ENCODE results near the gene RPL39. TPM values are rescaled to one million over a fixed set of nuclear protein-coding genes. Genes with fewer than 3 reads are reported as not detected.
"Not testable (repeated sequence)": the region's sequence is repeated elsewhere in the genome, so short reads cannot be mapped to it uniquely, and the experiment has no call there.

RPL39 gene
- total RNA-seq, 4 donors from 2014 or later = 2,139 to 3,555 (median 3,085) TPM

GRCh38 chrX:119757646-119757978 lies 33.8 kb downstream of the RPL39 start:
- peak overlapping the region in 1 of 4 donors; percentile 71 for H3K27ac ChIP-seq
- no peak for DNase-seq (ENCODE audit: low spot score in 2 of 2)
- peaks cover 0 to 25% of the 10 kb centered on the region in 2 donors for H3K27me3 ChIP-seq
- 62 to 65% methylated on average over 11 to 12 of the region's 12 CpGs for WGBS, 2 donors
- no peak for TF ChIP-seq POLR2A (IDR thresholded peaks at IDR 0.05)
- TF ChIP-seq EP300 (IDR thresholded peaks at IDR 0.05) = no peak
- TF ChIP-seq CTCF (IDR thresholded peaks at IDR 0.05) = no peak
- no peaks in the 10 kb centered on the region for H3K36me3 ChIP-seq
- H3K9me3 ChIP-seq = no peaks in the 10 kb centered on the region
- H3K4me1 ChIP-seq = peaks cover 0 to 13% (median 0%) of the 10 kb centered on the region in 4 donors
- peak overlapping the region in 1 of 4 donors; percentile 53 for H3K4me3 ChIP-seq

GRCh38 chrX:119756926-119757635 lies 34.3 kb downstream of the RPL39 start:
- no peak for TF ChIP-seq POLR2A (IDR thresholded peaks at IDR 0.05)
- no peak for TF ChIP-seq CTCF (IDR thresholded peaks at IDR 0.05)
- no peak for TF ChIP-seq EP300 (IDR thresholded peaks at IDR 0.05)
- Histone ChIP-seq H3K27me3 (peaks cover 0 to 25% of the 10 kb centered on the region in 2 donors), H3K27ac (peak overlapping the region in 1 of 4 donors; percentile 71), H3K4me3 (no peak overlapping the region), H3K36me3 (no peaks in the 10 kb centered on the region), H3K9me3 (no peaks in the 10 kb centered on the region), H3K4me1 (peaks cover 0 to 13% (median 0%) of the 10 kb centered on the region in 4 donors)
- no peak for DNase-seq (ENCODE audit: low spot score in 2 of 2)
- 73 to 78% methylated on average over 10 of the region's 10 CpGs for WGBS, 2 donors

- DNase-seq (ENCODE audit: low spot score in 2 of 2) = no peak
- peaks cover 0 to 25% of the 10 kb centered on the region in 2 donors for H3K27me3 ChIP-seq
- 63 to 71% methylated on average over 7 of the region's 7 CpGs for WGBS, 2 donors
- no peaks in the 10 kb centered on the region for H3K9me3 ChIP-seq
- no peak overlapping the region for H3K4me3 ChIP-seq
- H3K4me1 ChIP-seq = peaks cover 0 to 13% (median 0%) of the 10 kb centered on the region in 4 donors
- TF ChIP-seq CTCF (IDR thresholded peaks at IDR 0.05) = no peak
- no peak for TF ChIP-seq EP300 (IDR thresholded peaks at IDR 0.05)
- no peak for TF ChIP-seq POLR2A (IDR thresholded peaks at IDR 0.05)
- no peaks in the 10 kb centered on the region for H3K36me3 ChIP-seq
- H3K27ac ChIP-seq = peak overlapping the region in 1 of 4 donors; percentile 40
Observed at GRCh38 chrX:119755981-119756533, 35.4 kb downstream of the RPL39 start.

GRCh38 chrX:119753639-119754257 lies 37.7 kb downstream of the RPL39 start:
- Histone ChIP-seq H3K4me3 (no peak overlapping the region), H3K27ac (no peak overlapping the region), H3K4me1 (peaks cover 0 to 4% (median 0%) of the 10 kb centered on the region in 4 donors), H3K9me3 (no peaks in the 10 kb centered on the region), H3K36me3 (no peaks in the 10 kb centered on the region), H3K27me3 (peaks cover 0 to 7% of the 10 kb centered on the region in 2 donors)
- DNase-seq (ENCODE audit: low spot score in 2 of 2) = peak in 1 of 2 donors; percentile 31
- no peak for TF ChIP-seq POLR2A (IDR thresholded peaks at IDR 0.05)
- peak in 2 of 5 experiments; percentile 18 to 39 for TF ChIP-seq CTCF (IDR thresholded peaks at IDR 0.05)
- WGBS, 2 donors = 53 to 56% methylated on average over 8 of the region's 8 CpGs

GRCh38 chrX:119753001-119753400 lies 38.4 kb downstream of the RPL39 start:
- Histone ChIP-seq H3K27ac (no peak overlapping the region), H3K27me3 (peaks cover 0 to 7% of the 10 kb centered on the region in 2 donors), H3K4me3 (no peak overlapping the region), H3K36me3 (no peaks in the 10 kb centered on the region), H3K9me3 (no peaks in the 10 kb centered on the region), H3K4me1 (no peaks in the 10 kb centered on the region)
- 84 to 93% methylated on average over 3 of the region's 3 CpGs for WGBS, 2 donors
- TF ChIP-seq POLR2A (IDR thresholded peaks at IDR 0.05) = no peak
- TF ChIP-seq EP300 (IDR thresholded peaks at IDR 0.05) = no peak
- TF ChIP-seq CTCF (IDR thresholded peaks at IDR 0.05) = no peak
- DNase-seq (ENCODE audit: low spot score in 2 of 2) = no peak

GRCh38 chrX:119750751-119751150 lies 40.7 kb downstream of the RPL39 start:
- H3K4me1 ChIP-seq; H3K27ac ChIP-seq; DNase-seq (ENCODE audit: low spot score in 2 of 2); H3K9me3 ChIP-seq; H3K4me3 ChIP-seq; H3K27me3 ChIP-seq; H3K36me3 ChIP-seq: not testable (repeated sequence)
- WGBS, 2 donors = 87% methylated on average over 3 of the region's 27 CpGs; no CpG with 5 or more reads in 1 of the 2 donors

GRCh38 chrX:119750131-119750530 lies 41.3 kb downstream of the RPL39 start:
- not testable (repeated sequence) for H3K4me3 ChIP-seq; H3K4me1 ChIP-seq; H3K27me3 ChIP-seq; DNase-seq (ENCODE audit: low spot score in 2 of 2); H3K36me3 ChIP-seq; H3K27ac ChIP-seq; H3K9me3 ChIP-seq
- 65 to 67% methylated on average over 6 to 9 of the region's 9 CpGs for WGBS, 2 donors
